ENCODE results near the gene NRL. TPM values are rescaled to one million over a fixed set of nuclear protein-coding genes. Genes with fewer than 3 reads are reported as not detected.

NRL gene
- polyA plus RNA-seq, 1 donor (not counting 4 experiments of a cell fraction or from before 2014, with no cell fraction given) = 0.29 TPM

GRCh38 chr14:24103451-24103850 lies 11.3 kb downstream of the NRL start:
- dilution Hi-C loops (cut with MboI; ENCODE audit: extremely low pct_ligation_motif_present, low sequenced_read_pairs) = no loop called here
- peaks cover 7 to 19% of the 10 kb centered on the region in 2 experiments for H3K36me3 ChIP-seq (ENCODE audit: control insufficient read depth in 2 of 2, extremely low read depth in 1 of 2, insufficient read depth in 2 of 2, low read length in 2 of 2)
- DNase-seq (ENCODE audit: low read depth, low spot score) = no peak

DNA sequence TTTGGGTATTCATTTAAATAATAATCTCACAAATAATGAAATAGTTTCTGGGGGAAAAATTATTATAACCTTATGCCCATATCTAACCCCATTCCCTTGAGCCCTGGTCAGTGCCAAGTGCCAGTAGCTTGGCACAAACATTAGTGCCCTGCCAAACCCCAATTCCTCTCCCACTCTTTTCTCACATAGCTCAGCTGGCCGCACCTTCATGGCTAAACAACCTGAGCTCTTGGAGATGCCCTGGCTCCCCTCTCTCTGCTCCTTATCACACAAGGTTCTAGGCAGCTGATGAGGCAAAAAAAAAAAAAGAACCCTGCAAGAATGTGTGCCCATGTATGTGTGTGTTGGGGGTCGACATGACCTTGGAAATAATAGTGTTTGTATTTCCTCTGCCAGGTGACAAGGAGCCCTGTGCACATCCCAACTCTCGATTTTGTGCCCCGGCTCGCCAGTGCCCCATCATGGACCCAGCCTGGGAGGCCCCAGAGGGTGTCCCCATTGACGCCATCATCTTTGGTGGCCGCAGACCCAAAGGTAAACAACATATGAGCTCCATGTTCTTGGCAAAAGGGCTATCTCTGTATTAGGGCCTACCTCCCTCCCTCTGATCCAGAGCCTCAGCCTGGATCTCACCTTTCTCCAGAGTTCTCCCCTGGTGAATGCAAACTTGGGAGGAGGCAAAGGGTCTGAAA lies 12.2 kb downstream of the NRL start:
- TF ChIP-seq EZH2 (IDR thresholded peaks at IDR 0.05; ENCODE audit: low read length) = no peak
- TF ChIP-seq, protein P1, sequence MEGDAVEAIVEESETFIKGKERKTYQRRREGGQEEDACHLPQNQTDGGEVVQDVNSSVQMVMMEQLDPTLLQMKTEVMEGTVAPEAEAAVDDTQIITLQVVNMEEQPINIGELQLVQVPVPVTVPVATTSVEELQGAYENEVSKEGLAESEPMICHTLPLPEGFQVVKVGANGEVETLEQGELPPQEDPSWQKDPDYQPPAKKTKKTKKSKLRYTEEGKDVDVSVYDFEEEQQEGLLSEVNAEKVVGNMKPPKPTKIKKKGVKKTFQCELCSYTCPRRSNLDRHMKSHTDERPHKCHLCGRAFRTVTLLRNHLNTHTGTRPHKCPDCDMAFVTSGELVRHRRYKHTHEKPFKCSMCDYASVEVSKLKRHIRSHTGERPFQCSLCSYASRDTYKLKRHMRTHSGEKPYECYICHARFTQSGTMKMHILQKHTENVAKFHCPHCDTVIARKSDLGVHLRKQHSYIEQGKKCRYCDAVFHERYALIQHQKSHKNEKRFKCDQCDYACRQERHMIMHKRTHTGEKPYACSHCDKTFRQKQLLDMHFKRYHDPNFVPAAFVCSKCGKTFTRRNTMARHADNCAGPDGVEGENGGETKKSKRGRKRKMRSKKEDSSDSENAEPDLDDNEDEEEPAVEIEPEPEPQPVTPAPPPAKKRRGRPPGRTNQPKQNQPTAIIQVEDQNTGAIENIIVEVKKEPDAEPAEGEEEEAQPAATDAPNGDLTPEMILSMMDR (optimal IDR thresholded peaks at IDR 0.05 in 1 of 3, IDR thresholded peaks at IDR 0.05 in 1 of 3, conservative IDR thresholded peaks at IDR 0.05 in 1 of 3; ENCODE audit: extremely low read depth in 1 of 3, insufficient read depth in 2 of 3, low read length in 3 of 3) = no peak
- Histone ChIP-seq H3K79me2 (ENCODE audit: control insufficient read depth, insufficient read depth, low read length) (no peaks in the 10 kb centered on the region), H3K4me3 (ENCODE audit: control insufficient read depth in 2 of 3, extremely low read depth in 1 of 3, insufficient read depth in 2 of 3, low read depth in 1 of 3, low read length in 3 of 3) (no peak overlapping the region), H4K20me1 (ENCODE audit: control insufficient read depth, extremely low read depth, insufficient read depth, low read length) (no peaks in the 10 kb centered on the region), H3K4me1 (ENCODE audit: control insufficient read depth, extremely low read depth, insufficient read depth, low read length) (peaks cover 4% of the 10 kb centered on the region), H3K4me2 (ENCODE audit: control insufficient read depth, extremely low read depth, insufficient read depth, low read depth, low read length) (no peak overlapping the region), H3K36me3 (ENCODE audit: control insufficient read depth in 2 of 2, extremely low read depth in 1 of 2, insufficient read depth in 2 of 2, low read length in 2 of 2) (peaks cover 7 to 19% of the 10 kb centered on the region in 2 experiments), H3K9ac (ENCODE audit: control insufficient read depth, extremely low read depth, insufficient read depth, low read length) (no peak overlapping the region), H3K27ac (ENCODE audit: control insufficient read depth, insufficient read depth, low read length) (no peak overlapping the region), H2AFZ (ENCODE audit: control insufficient read depth, low read length) (no peak overlapping the region), H3K9me3 (ENCODE audit: control insufficient read depth, low read depth, low read length) (no peaks in the 10 kb centered on the region), H3K9me1 (ENCODE audit: control insufficient read depth, extremely low read depth, insufficient read depth, low read length) (no peaks in the 10 kb centered on the region), H3K27me3 (ENCODE audit: control insufficient read depth, extremely low read depth, insufficient read depth, low read length) (no peaks in the 10 kb centered on the region)
- DNase-seq (ENCODE audit: low read depth, low spot score) (no peak), FAIRE-seq (no peak)
- dilution Hi-C loops (cut with MboI; ENCODE audit: extremely low pct_ligation_motif_present, low sequenced_read_pairs) = no loop called here

More at GRCh38 chr14:24103451-24103850, 11.3 kb downstream of the NRL start:
- no peak overlapping the region for H2AFZ ChIP-seq (ENCODE audit: control insufficient read depth, low read length)
- no peak overlapping the region for H3K4me2 ChIP-seq (ENCODE audit: control insufficient read depth, extremely low read depth, insufficient read depth, low read depth, low read length)
- no peaks in the 10 kb centered on the region for H3K9me1 ChIP-seq (ENCODE audit: control insufficient read depth, extremely low read depth, insufficient read depth, low read length)
- H3K4me3 ChIP-seq (ENCODE audit: control insufficient read depth in 2 of 3, extremely low read depth in 1 of 3, insufficient read depth in 2 of 3, low read depth in 1 of 3, low read length in 3 of 3) = no peak overlapping the region
- no peak overlapping the region for H3K27ac ChIP-seq (ENCODE audit: control insufficient read depth, insufficient read depth, low read length)
- H4K20me1 ChIP-seq (ENCODE audit: control insufficient read depth, extremely low read depth, insufficient read depth, low read length) = no peaks in the 10 kb centered on the region
- no peaks in the 10 kb centered on the region for H3K79me2 ChIP-seq (ENCODE audit: control insufficient read depth, insufficient read depth, low read length)
- no peaks in the 10 kb centered on the region for H3K27me3 ChIP-seq (ENCODE audit: control insufficient read depth, extremely low read depth, insufficient read depth, low read length)
- no peak overlapping the region for H3K9ac ChIP-seq (ENCODE audit: control insufficient read depth, extremely low read depth, insufficient read depth, low read length)
- no peak for FAIRE-seq
- H3K9me3 ChIP-seq (ENCODE audit: control insufficient read depth, low read depth, low read length) = no peaks in the 10 kb centered on the region
- H3K4me1 ChIP-seq (ENCODE audit: control insufficient read depth, extremely low read depth, insufficient read depth, low read length) = peaks cover 5% of the 10 kb centered on the region
- no peak for TF ChIP-seq EZH2 (IDR thresholded peaks at IDR 0.05; ENCODE audit: low read length)
- TF ChIP-seq, protein P1 (optimal IDR thresholded peaks at IDR 0.05 in 1 of 3, IDR thresholded peaks at IDR 0.05 in 1 of 3, conservative IDR thresholded peaks at IDR 0.05 in 1 of 3; ENCODE audit: extremely low read depth in 1 of 3, insufficient read depth in 2 of 3, low read length in 3 of 3) = no peak

All from keratinocyte (primary cell).